ENCODE data around the gene MTRR. TPM values are rescaled to one million over a fixed set of nuclear protein-coding genes. Genes with fewer than 3 reads are reported as not detected.

The MTRR gene
- polyA plus RNA-seq, 1 donor: 26.1 TPM

- DNase-seq (ENCODE audit: low read depth): no peak
Measured at GRCh38 chr5:7857361-7857760, 11.6 kb upstream of the MTRR start.

- DNase-seq (ENCODE audit: low read depth): no peak
Measured at GRCh38 chr5:7857926-7858632, 10.9 kb upstream of the MTRR start.

- DNase-seq (ENCODE audit: low read depth): no peak
Measured at GRCh38 chr5:7866196-7866595, 2.8 kb upstream of the MTRR start.

- DNase-seq (ENCODE audit: low read depth): no peak
Measured at GRCh38 chr5:7867260-7867659, 1.7 kb upstream of the MTRR start.

- no peak for DNase-seq (ENCODE audit: low read depth)
Measured at GRCh38 chr5:7868427-7868772, 548 bp upstream of the MTRR start.

GRCh38 chr5:7869474-7870136, 657 bp downstream of the MTRR start:
- no peak for DNase-seq (ENCODE audit: low read depth)

- DNase-seq (ENCODE audit: low read depth): no peak
Measured at GRCh38 chr5:7871653-7872052, 2.7 kb downstream of the MTRR start.

- DNase-seq (ENCODE audit: low read depth): no peak
Measured at GRCh38 chr5:7872517-7873130, 3.7 kb downstream of the MTRR start.

GRCh38 chr5:7873216-7873615, 4.3 kb downstream of the MTRR start:
- no peak for DNase-seq (ENCODE audit: low read depth)

GRCh38 chr5:7874639-7875038, 5.7 kb downstream of the MTRR start:
- no peak for DNase-seq (ENCODE audit: low read depth)

- no peak for DNase-seq (ENCODE audit: low read depth)
Measured at GRCh38 chr5:7875151-7875550, 6.2 kb downstream of the MTRR start.

GRCh38 chr5:7876867-7877266, 7.9 kb downstream of the MTRR start:
- no peak for DNase-seq (ENCODE audit: low read depth)

GRCh38 chr5:7877851-7878250, 8.9 kb downstream of the MTRR start:
- DNase-seq (ENCODE audit: low read depth): no peak

- DNase-seq (ENCODE audit: low read depth): no peak
Measured at GRCh38 chr5:7878381-7878873, 9.5 kb downstream of the MTRR start.

GRCh38 chr5:7881091-7881490, 12.1 kb downstream of the MTRR start:
- no peak for DNase-seq (ENCODE audit: low read depth)

- no peak for DNase-seq (ENCODE audit: low read depth)
Measured at GRCh38 chr5:7881816-7882215, 12.9 kb downstream of the MTRR start.

- no peak for DNase-seq (ENCODE audit: low read depth)
Measured at GRCh38 chr5:7882926-7883325, 14.0 kb downstream of the MTRR start.

GRCh38 chr5:7884491-7885267, 15.7 kb downstream of the MTRR start:
- DNase-seq (ENCODE audit: low read depth): no peak

GRCh38 chr5:7886849-7887475, 18.0 kb downstream of the MTRR start:
- peak; percentile 26 for DNase-seq (ENCODE audit: low read depth)

- no peak for DNase-seq (ENCODE audit: low read depth)
Measured at GRCh38 chr5:7888901-7889300, 20.0 kb downstream of the MTRR start.

- no peak for DNase-seq (ENCODE audit: low read depth)
Measured at GRCh38 chr5:7894439-7894838, 25.5 kb downstream of the MTRR start.

GRCh38 chr5:7894860-7895259, 25.9 kb downstream of the MTRR start:
- DNase-seq (ENCODE audit: low read depth): no peak
